ENCODE data around the gene RBP5. TPM values are rescaled to one million over a fixed set of nuclear protein-coding genes. Genes with fewer than 3 reads are reported as not detected.

The RBP5 gene
- total RNA-seq, 1 experiment from 2014 or later: not detected

- BruUV-seq (replicated peaks): no TSS peak
- POLR2A ChIA-PET (ENCODE audit: low non-redundant PET): no interaction called here
- CTCF ChIA-PET: no interaction called here
Measured at GRCh38 chr12:7075939-7076338, 52.8 kb downstream of the RBP5 start.

GRCh38 chr12:7075518-7075917 is 53.2 kb downstream of the RBP5 start:
- no peak for DNase-seq (ENCODE audit: low spot score)
- Histone ChIP-seq H3K4me1 (ENCODE audit: insufficient read depth, low read length, poor library complexity, severe bottlenecking) (no peaks in the 10 kb centered on the region), H3K27me3 (replicated peaks; ENCODE audit: insufficient read depth, low read depth, low read length, poor library complexity) (no peaks in the 10 kb centered on the region), H3K36me3 (ENCODE audit: insufficient read depth, low read length, poor library complexity, severe bottlenecking) (no peaks in the 10 kb centered on the region), H3K9me3 (ENCODE audit: low read depth, low read length, poor library complexity, severe bottlenecking) (no peaks in the 10 kb centered on the region), H3K27ac (ENCODE audit: low read depth, low read length, poor library complexity, severe bottlenecking) (no peak overlapping the region), H3K4me3 (ENCODE audit: low read depth, low read length, poor library complexity, severe bottlenecking) (no peak overlapping the region)
- ChIA-PET POLR2A (ENCODE audit: low non-redundant PET) (no interaction called here), CTCF (no interaction called here)
- TF ChIP-seq CTCF (conservative IDR thresholded peaks at IDR 0.05; ENCODE audit: low read depth, low read length) (no peak), EZH2 (IDR thresholded peaks at IDR 0.05; ENCODE audit: borderline replicate concordance, low read depth, low read length, poor library complexity, severe bottlenecking) (no peak)
- intact Hi-C loops (cut with micrococcal nuclease; ENCODE audit: unreplicated experiment): no loop called here
- no TSS peak for BruUV-seq (replicated peaks)

More at GRCh38 chr12:7075939-7076338, 52.8 kb downstream of the RBP5 start:
- DNase-seq (ENCODE audit: low spot score): no peak
- no peaks in the 10 kb centered on the region for H3K9me3 ChIP-seq (ENCODE audit: low read depth, low read length, poor library complexity, severe bottlenecking)
- intact Hi-C loops (cut with micrococcal nuclease; ENCODE audit: unreplicated experiment): no loop called here
- no peaks in the 10 kb centered on the region for H3K27me3 ChIP-seq (replicated peaks; ENCODE audit: insufficient read depth, low read depth, low read length, poor library complexity)
- no peaks in the 10 kb centered on the region for H3K4me1 ChIP-seq (ENCODE audit: insufficient read depth, low read length, poor library complexity, severe bottlenecking)
- no peak overlapping the region for H3K27ac ChIP-seq (ENCODE audit: low read depth, low read length, poor library complexity, severe bottlenecking)
- H3K36me3 ChIP-seq (ENCODE audit: insufficient read depth, low read length, poor library complexity, severe bottlenecking): no peaks in the 10 kb centered on the region
- TF ChIP-seq CTCF (conservative IDR thresholded peaks at IDR 0.05; ENCODE audit: low read depth, low read length) (no peak), EZH2 (IDR thresholded peaks at IDR 0.05; ENCODE audit: borderline replicate concordance, low read depth, low read length, poor library complexity, severe bottlenecking) (no peak)
- H3K4me3 ChIP-seq (ENCODE audit: low read depth, low read length, poor library complexity, severe bottlenecking): no peak overlapping the region

- POLR2A ChIA-PET (ENCODE audit: low non-redundant PET): no interaction called here
- Histone ChIP-seq H3K36me3 (ENCODE audit: insufficient read depth, low read length, poor library complexity, severe bottlenecking) (no peaks in the 10 kb centered on the region), H3K4me1 (ENCODE audit: insufficient read depth, low read length, poor library complexity, severe bottlenecking) (no peaks in the 10 kb centered on the region), H3K9me3 (ENCODE audit: low read depth, low read length, poor library complexity, severe bottlenecking) (no peaks in the 10 kb centered on the region), H3K27ac (ENCODE audit: low read depth, low read length, poor library complexity, severe bottlenecking) (no peak overlapping the region), H3K4me3 (ENCODE audit: low read depth, low read length, poor library complexity, severe bottlenecking) (no peak overlapping the region), H3K27me3 (replicated peaks; ENCODE audit: insufficient read depth, low read depth, low read length, poor library complexity) (no peaks in the 10 kb centered on the region)
- CTCF ChIA-PET: no interaction called here
- DNase-seq (ENCODE audit: low spot score): no peak
- TF ChIP-seq EZH2 (IDR thresholded peaks at IDR 0.05; ENCODE audit: borderline replicate concordance, low read depth, low read length, poor library complexity, severe bottlenecking): no peak
- no peak for TF ChIP-seq CTCF (conservative IDR thresholded peaks at IDR 0.05; ENCODE audit: low read depth, low read length)
- intact Hi-C loops (cut with micrococcal nuclease; ENCODE audit: unreplicated experiment): no loop called here
- BruUV-seq (replicated peaks): no TSS peak
Measured at GRCh38 chr12:7073946-7074345, 54.7 kb downstream of the RBP5 start.

Other genes starting within 250 kb of the RBP5 start
- gene LRRC23, start 224.1 kb downstream of the RBP5 start, total RNA-seq (2021): 7.7 and 13.6 TPM in 2 replicates
- 138 and 155 TPM in 2 replicates for gene ENO2, start 214.3 kb downstream of the RBP5 start, total RNA-seq (2021)
- 139 and 144 TPM in 2 replicates for gene ATN1, start 200.9 kb downstream of the RBP5 start, total RNA-seq (2021)
- not detected in 2 replicates for gene RNU7-1, start 185.1 kb downstream of the RBP5 start, total RNA-seq (2021)
- 226 and 260 TPM in 2 replicates for gene C12orf57, start 184.9 kb downstream of the RBP5 start, total RNA-seq (2021)
- gene PTPN6, start 177.5 kb downstream of the RBP5 start, total RNA-seq (2021): 2.3 and 3.3 TPM in 2 replicates
- 340 and 351 TPM in 2 replicates for gene PHB2, start 158.2 kb downstream of the RBP5 start, total RNA-seq (2021)
- 83.0 and 92.3 TPM in 2 replicates for gene EMG1, start 158.0 kb downstream of the RBP5 start, total RNA-seq (2021)
- gene LPCAT3, start 110.4 kb downstream of the RBP5 start, total RNA-seq (2021): 56.6 and 60.2 TPM in 2 replicates
- gene C1S, start 68.2 kb downstream of the RBP5 start, total RNA-seq (2021): 1.9 and 3.1 TPM in 2 replicates
- 10.9 and 15.0 TPM in 2 replicates for gene C1R, start 36.4 kb downstream of the RBP5 start, total RNA-seq (2021)
- 2.4 and 4.0 TPM in 2 replicates for gene C1RL, start 19.7 kb downstream of the RBP5 start, total RNA-seq (2021)
- 10.7 and 12.1 TPM in 2 replicates for gene CLSTN3, start 1.5 kb upstream of the RBP5 start, total RNA-seq (2021)
- gene PEX5, start 60.8 kb upstream of the RBP5 start, total RNA-seq (2021): 36.9 and 42.7 TPM in 2 replicates
- gene ACSM4, start 175.2 kb upstream of the RBP5 start, total RNA-seq (2021): not detected in 2 replicates

Measured in A673 (cell line).